GM12878 (cell line): ENCODE measurements around the gene WWOX. TPM values are rescaled to one million over a fixed set of nuclear protein-coding genes. Genes with fewer than 3 reads are reported as not detected.

Experiments
- ATAC-seq: fragments of 200-7000 bp; cut with Tn5 transposase; 3 replicates; pipeline ENCODE4 v1.9.1; 2020; ENCODE audit warnings: mild to moderate bottlenecking, moderate library complexity
- BruUV-seq: library from RNA; stranded (reverse); fragments of 400-500 nt; replicated peaks from 2 replicates; lab custom pipeline; 2021; lab: Mats Ljungman, UMichigan
- CTCF ChIA-PET: fragments of 300-600 bp; sonication (Branson Sonifier 250); formaldehyde crosslinking; extraction: SDS; loops from one replicate; lab custom pipeline; 2021; ENCODE audit warnings: inconsistent platforms; lab: Yijun Ruan, JAX
- POLR2A ChIA-PET: fragments of 350-600 bp; formaldehyde crosslinking; extraction: SDS; loops from one replicate; lab custom pipeline; 2021; ENCODE audit warnings: inconsistent platforms; lab: Charles Lee
- RAD21 ChIA-PET: fragments of 300-600 bp; sonication (Branson Sonifier 250); formaldehyde crosslinking; loops from one replicate; lab custom pipeline; 2023; ENCODE audit warnings: antibody characterized with exemption; ENCODE audit not compliant: unreplicated experiment; lab: Charles Lee
- SMC1A ChIA-PET: fragments of 300-600 bp; sonication (Branson Sonifier 250); formaldehyde crosslinking; loops from one replicate; lab custom pipeline; 2023; ENCODE audit not compliant: unreplicated experiment, uncharacterized antibody; lab: Charles Lee
- DNase-seq: peaks from one replicate; pipeline ENCODE4 v3.0.0-alpha.2; 2011; ENCODE audit warnings: low read depth, low spot score
- FAIRE-seq: peaks from 3 replicates; lab custom pipeline; 2011; peaks lifted over from hg19 to GRCh38; lab: Jason Lieb, UNC
- H2AFZ ChIP-seq: 2 replicates; pipeline ENCODE4 v1.6.0; 2011; ENCODE audit warnings: low read depth, low read length, control low read depth; ENCODE audit not compliant: control insufficient read depth
- H3K27ac ChIP-seq: 2 replicates; pipeline ENCODE4 v1.5.1; 2011; ENCODE audit warnings: control low read depth; ENCODE audit not compliant: control insufficient read depth, insufficient read depth
- H3K27me3 ChIP-seq, 2 experiments: replicated peaks in 1 of 2; 2 replicates each; pipeline versions ENCODE4 v1.6.0 to v1.6.1; 2011; ENCODE audit warnings: low read length in 1 of 2; ENCODE audit not compliant: control insufficient read depth in 2 of 2, insufficient read depth in 2 of 2
- H3K36me3 ChIP-seq, 2 experiments: 2 replicates each; pipeline ENCODE4 v1.5.1; 2011; ENCODE audit warnings: low read length in 1 of 2; ENCODE audit not compliant: control insufficient read depth in 2 of 2, insufficient read depth in 2 of 2
- H3K4me1 ChIP-seq: 2 replicates; pipeline ENCODE4 v1.6.1; 2011; ENCODE audit warnings: mild to moderate bottlenecking, low read length, moderate library complexity, mixed read lengths; ENCODE audit not compliant: control insufficient read depth, insufficient read depth
- H3K4me2 ChIP-seq: 2 replicates; pipeline ENCODE4 v1.6.0; 2011; ENCODE audit warnings: control low read depth; ENCODE audit not compliant: control insufficient read depth, insufficient read depth
- H3K4me3 ChIP-seq: fragments of 200-600 bp; sonication (generic); 2 replicates; pipeline ENCODE4 v1.5.1; 2016
- H3K79me2 ChIP-seq: 2 replicates; pipeline ENCODE4 v1.6.0; 2011; ENCODE audit warnings: low read length; ENCODE audit not compliant: control insufficient read depth, insufficient read depth
- H3K9ac ChIP-seq: 2 replicates; pipeline ENCODE4 v1.8.0; 2011; ENCODE audit warnings: low read length, control low read depth, mixed read lengths; ENCODE audit not compliant: control insufficient read depth, insufficient read depth
- H3K9me3 ChIP-seq: replicated peaks from 3 replicates; pipeline ENCODE4 v1.5.1; 2011; ENCODE audit warnings: mild to moderate bottlenecking, low read length; ENCODE audit not compliant: control insufficient read depth, insufficient read depth
- H4K20me1 ChIP-seq: 2 replicates; pipeline ENCODE4 v1.6.0; 2011; ENCODE audit not compliant: control insufficient read depth, insufficient read depth
- BHLHE40 ChIP-seq, 2 experiments: fragments of 450-650 bp in 1 of 2; IDR thresholded peaks; 2 replicates each; pipeline ENCODE4 v1.6.1; 2011 to 2017; ENCODE audit warnings: low read depth in 2 of 2, borderline replicate concordance in 1 of 2, improper control_type of control experiment in 1 of 2, low read length in 1 of 2, mild to moderate bottlenecking in 1 of 2
- POLR2A ChIP-seq: IDR thresholded peaks from 2 replicates; pipeline ENCODE4 v1.6.1; 2011; ENCODE audit warnings: low read depth, mild to moderate bottlenecking, low read length
- POLR2AphosphoS2 ChIP-seq: IDR thresholded peaks from 2 replicates; pipeline ENCODE4 v1.6.1; 2011; ENCODE audit warnings: low read depth, mild to moderate bottlenecking, low read length, improper control_type of control experiment, moderate library complexity
- SMC3 ChIP-seq: IDR thresholded peaks from 2 replicates; pipeline ENCODE4 v1.6.1; 2011; ENCODE audit warnings: low read length, improper control_type of control experiment, borderline replicate concordance
- ZBED1 ChIP-seq: IDR thresholded peaks from 2 replicates; pipeline ENCODE4 v1.6.1; 2016; ENCODE audit warnings: borderline replicate concordance
- ZSCAN29 ChIP-seq: fragments of 450-650 bp; IDR thresholded peaks from 2 replicates; pipeline ENCODE4 v1.6.1; 2017; ENCODE audit warnings: mild to moderate bottlenecking, moderate library complexity
- WGBS: methylation state at CpG from one replicate; pipeline ENCODE4 v1.1.6; 2016; ENCODE audit warnings: low lambda C conversion rate; ENCODE audit not compliant: insufficient replicate concordance, insufficient coverage; ENCODE audit errors: missing lambda C conversion rate; 5-methylcytosine and 5-hydroxymethylcytosine counted together
- in situ Hi-C: fragments of 300-500 bp; cut with MboI; formaldehyde crosslinking; loops from 9 replicates; pipeline ENCODE4 v1.14.3; 2018; ENCODE audit warnings: mixed read lengths
- intact Hi-C: fragments of 100-400 bp; cut with micrococcal nuclease; formaldehyde crosslinking; loops from one replicate; pipeline ENCODE4 v1.14.2; 2022; ENCODE audit not compliant: unreplicated experiment
- polyA plus RNA-seq, 11 experiments: library from polyadenylated mRNA; depleted of rRNA in 4 of 11; unstranded in 6 of 11; stranded (reverse) in 5 of 11; fragments of >200 nt; fragmentation: Nextera tagmentation in 4 of 11; fragmentation: Illumina TruSeq in 1 of 11; extraction: Ambion mirVana in 4 of 11; extraction: Trizol in 1 of 11; gene quantifications; 1 replicate in 1 of 11; 2 replicates in 10 of 11; pipeline versions ENCODE4 v1.2.1 to v1.2.3, GENCODE V29; 2011 to 2016; ENCODE audit warnings: inconsistent platforms in 2 of 11, missing spikeins in 2 of 11, low read depth in 1 of 11
- total RNA-seq, 4 experiments: library from RNA; depleted of rRNA in 3 of 4; stranded (reverse); fragments of >200 nt in 3 of 4; fragmentation: Illumina TruSeq in 1 of 4; extraction: Trizol in 1 of 4; gene quantifications; 2 replicates each; pipeline versions ENCODE4 v1.2.1 to v1.2.3, GENCODE V29; 2013 to 2021
- TF ChIP-seq, protein P1 (sequence below): fragments of 450-650 bp; IDR thresholded peaks from 2 replicates; pipeline ENCODE4 v1.6.1; 2017; ENCODE audit warnings: mild to moderate bottlenecking, moderate library complexity
- TF ChIP-seq, protein P2 (sequence below): IDR thresholded peaks from 2 replicates; pipeline ENCODE4 v1.6.1; 2011; ENCODE audit warnings: borderline replicate concordance, low read depth, mild to moderate bottlenecking, moderate library complexity, low read length; ENCODE audit not compliant: insufficient read depth, poor library complexity, severe bottlenecking
- TF ChIP-seq, protein P3 (sequence below): fragments of 450-650 bp; formaldehyde crosslinking; IDR thresholded peaks from 2 replicates; pipeline ENCODE4 v1.4.0; 2022; ENCODE audit warnings: mild to moderate bottlenecking, moderate library complexity

WWOX gene
- total and polyA plus RNA-seq, 10 of the 15 experiments (the other 5 are each of a cell fraction or from before 2014, with no cell fraction given), result 2.8 to 24.4 (median 17.8) TPM

DNA sequence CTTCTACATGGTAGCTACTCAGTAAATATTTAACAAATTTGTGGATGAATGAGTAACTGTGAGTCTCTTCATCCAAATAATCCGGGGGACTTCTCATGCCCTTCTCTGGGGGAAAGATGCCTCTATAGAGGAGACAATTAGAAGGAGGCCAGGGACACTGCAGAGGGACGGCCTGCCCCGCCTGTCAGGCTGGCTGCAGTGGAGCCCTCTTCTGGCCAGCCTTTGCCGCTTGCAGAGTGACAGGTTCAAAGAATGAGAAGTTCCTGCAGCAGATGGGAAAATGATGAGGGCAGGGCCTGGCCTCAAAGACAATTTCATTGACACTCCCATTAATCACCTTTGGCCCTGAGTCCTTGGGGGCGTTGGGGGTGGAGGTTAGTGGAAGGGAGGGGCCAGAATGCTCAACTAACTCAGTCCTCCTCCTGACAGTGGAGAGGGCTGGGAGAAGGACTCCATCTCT, 1162.1 kb downstream of the WWOX start (continued):
- TF ChIP-seq, protein P1, sequence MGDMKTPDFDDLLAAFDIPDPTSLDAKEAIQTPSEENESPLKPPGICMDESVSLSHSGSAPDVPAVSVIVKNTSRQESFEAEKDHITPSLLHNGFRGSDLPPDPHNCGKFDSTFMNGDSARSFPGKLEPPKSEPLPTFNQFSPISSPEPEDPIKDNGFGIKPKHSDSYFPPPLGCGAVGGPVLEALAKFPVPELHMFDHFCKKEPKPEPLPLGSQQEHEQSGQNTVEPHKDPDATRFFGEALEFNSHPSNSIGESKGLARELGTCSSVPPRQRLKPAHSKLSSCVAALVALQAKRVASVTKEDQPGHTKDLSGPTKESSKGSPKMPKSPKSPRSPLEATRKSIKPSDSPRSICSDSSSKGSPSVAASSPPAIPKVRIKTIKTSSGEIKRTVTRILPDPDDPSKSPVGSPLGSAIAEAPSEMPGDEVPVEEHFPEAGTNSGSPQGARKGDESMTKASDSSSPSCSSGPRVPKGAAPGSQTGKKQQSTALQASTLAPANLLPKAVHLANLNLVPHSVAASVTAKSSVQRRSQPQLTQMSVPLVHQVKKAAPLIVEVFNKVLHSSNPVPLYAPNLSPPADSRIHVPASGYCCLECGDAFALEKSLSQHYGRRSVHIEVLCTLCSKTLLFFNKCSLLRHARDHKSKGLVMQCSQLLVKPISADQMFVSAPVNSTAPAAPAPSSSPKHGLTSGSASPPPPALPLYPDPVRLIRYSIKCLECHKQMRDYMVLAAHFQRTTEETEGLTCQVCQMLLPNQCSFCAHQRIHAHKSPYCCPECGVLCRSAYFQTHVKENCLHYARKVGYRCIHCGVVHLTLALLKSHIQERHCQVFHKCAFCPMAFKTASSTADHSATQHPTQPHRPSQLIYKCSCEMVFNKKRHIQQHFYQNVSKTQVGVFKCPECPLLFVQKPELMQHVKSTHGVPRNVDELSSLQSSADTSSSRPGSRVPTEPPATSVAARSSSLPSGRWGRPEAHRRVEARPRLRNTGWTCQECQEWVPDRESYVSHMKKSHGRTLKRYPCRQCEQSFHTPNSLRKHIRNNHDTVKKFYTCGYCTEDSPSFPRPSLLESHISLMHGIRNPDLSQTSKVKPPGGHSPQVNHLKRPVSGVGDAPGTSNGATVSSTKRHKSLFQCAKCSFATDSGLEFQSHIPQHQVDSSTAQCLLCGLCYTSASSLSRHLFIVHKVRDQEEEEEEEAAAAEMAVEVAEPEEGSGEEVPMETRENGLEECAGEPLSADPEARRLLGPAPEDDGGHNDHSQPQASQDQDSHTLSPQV, result no peak
- peak; percentile 26; the same call in 1 of the 2 replicates for TF ChIP-seq SMC3

DNA sequence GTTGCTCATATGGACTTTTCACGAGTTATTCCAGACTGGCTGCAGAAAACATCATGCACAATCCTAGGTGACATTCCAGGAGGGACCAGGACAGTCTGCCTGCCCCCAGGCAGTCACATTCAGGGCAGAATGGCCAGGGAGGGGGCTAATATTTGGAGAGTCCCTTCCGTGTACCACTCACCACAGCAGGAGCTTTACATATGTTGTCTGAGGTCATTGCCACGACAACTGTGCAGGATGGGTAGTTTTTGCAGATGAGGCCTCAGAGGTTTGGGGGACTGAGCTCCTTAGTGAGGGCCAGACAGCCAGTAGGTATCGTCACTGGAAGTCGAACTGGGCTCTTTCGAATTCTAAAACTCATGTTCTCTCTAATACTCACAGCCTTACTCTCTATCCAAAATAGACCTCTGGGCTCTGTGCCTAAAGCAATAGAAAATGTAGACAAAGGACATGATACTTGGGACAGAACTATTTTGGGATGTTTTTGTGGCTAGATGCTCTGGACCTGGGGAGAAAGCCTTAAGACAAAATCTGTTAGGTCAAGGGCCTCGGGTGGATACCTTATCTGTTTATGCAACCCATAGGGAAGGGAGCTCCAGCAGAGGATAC, 1162.6 kb downstream of the WWOX start:
- Histone ChIP-seq H3K9ac (no peak overlapping the region), H3K9me3 (no peaks in the 10 kb centered on the region; the same call in 2 of the 3 replicates), H3K27ac (no peak overlapping the region), H3K4me2 (no peak overlapping the region), H4K20me1 (no peaks in the 10 kb centered on the region), H3K4me3 (no peak overlapping the region), H3K4me1 (no peaks in the 10 kb centered on the region), H3K27me3 (no peaks in the 10 kb centered on the region; a peak in 1 of 4 replicates), H3K36me3 (no peaks in the 10 kb centered on the region), H2AFZ (no peak overlapping the region), H3K79me2 (no peaks in the 10 kb centered on the region)
- DNase-seq, result no peak
- ChIA-PET POLR2A (no interaction called here), RAD21 (no interaction called here), SMC1A (no interaction called here), CTCF (interaction anchor here (0.5 to 1.0 kb wide), 2 partner anchors 1140 to 1562 kb away, joined by 3 to 4 read pairs; no protein-coding TSS in a partner anchor)
- intact Hi-C loops, result loop anchor here (10.0 kb wide), 1 partner anchor 337 kb away; no protein-coding TSS in a partner anchor
- 31% methylated on average over 7 of the region's 7 CpGs for WGBS
- no peak for FAIRE-seq
- ATAC-seq, result no peak
- in situ Hi-C loops, result no loop called here
- BruUV-seq, result no TSS peak
- TF ChIP-seq, protein P2, sequence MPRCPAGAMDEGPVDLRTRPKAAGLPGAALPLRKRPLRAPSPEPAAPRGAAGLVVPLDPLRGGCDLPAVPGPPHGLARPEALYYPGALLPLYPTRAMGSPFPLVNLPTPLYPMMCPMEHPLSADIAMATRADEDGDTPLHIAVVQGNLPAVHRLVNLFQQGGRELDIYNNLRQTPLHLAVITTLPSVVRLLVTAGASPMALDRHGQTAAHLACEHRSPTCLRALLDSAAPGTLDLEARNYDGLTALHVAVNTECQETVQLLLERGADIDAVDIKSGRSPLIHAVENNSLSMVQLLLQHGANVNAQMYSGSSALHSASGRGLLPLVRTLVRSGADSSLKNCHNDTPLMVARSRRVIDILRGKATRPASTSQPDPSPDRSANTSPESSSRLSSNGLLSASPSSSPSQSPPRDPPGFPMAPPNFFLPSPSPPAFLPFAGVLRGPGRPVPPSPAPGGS, result no peak
- no peak for TF ChIP-seq POLR2A
- TF ChIP-seq, protein P3, sequence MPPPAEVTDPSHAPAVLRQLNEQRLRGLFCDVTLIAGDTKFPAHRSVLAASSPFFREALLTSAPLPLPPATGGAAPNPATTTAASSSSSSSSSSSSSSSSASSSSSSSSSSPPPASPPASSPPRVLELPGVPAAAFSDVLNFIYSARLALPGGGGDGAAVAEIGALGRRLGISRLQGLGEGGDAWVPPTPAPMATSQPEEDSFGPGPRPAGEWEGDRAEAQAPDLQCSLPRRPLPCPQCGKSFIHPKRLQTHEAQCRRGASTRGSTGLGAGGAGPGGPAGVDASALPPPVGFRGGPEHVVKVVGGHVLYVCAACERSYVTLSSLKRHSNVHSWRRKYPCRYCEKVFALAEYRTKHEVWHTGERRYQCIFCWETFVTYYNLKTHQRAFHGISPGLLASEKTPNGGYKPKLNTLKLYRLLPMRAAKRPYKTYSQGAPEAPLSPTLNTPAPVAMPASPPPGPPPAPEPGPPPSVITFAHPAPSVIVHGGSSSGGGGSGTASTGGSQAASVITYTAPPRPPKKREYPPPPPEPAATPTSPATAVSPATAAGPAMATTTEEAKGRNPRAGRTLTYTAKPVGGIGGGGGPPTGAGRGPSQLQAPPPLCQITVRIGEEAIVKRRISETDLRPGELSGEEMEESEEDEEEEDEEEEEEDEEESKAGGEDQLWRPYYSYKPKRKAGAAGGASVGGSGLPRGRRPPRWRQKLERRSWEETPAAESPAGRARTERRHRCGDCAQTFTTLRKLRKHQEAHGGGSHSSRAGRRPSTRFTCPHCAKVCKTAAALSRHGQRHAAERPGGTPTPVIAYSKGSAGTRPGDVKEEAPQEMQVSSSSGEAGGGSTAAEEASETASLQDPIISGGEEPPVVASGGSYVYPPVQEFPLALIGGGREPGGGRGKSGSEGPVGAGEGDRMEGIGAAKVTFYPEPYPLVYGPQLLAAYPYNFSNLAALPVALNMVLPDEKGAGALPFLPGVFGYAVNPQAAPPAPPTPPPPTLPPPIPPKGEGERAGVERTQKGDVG (CRISPR knock-in tag), result no peak
- TF ChIP-seq BHLHE40 (IDR thresholded peaks at IDR 0.05; ENCODE audit: borderline replicate concordance in 1 of 2, low read depth in 2 of 2, low read length in 1 of 2), result no peak
- no peak for TF ChIP-seq POLR2AphosphoS2
- TF ChIP-seq ZBED1, result no peak
- no peak for TF ChIP-seq ZSCAN29
